ENCODE measurements around the gene CNOT9. TPM values are rescaled to one million over a fixed set of nuclear protein-coding genes. Genes with fewer than 3 reads are reported as not detected.

Gene CNOT9
- total and polyA plus RNA-seq, 4 donors: 18.0 to 39.9 (median 31.2) TPM

GRCh38 chr2:218569661-218570500 is 1.2 kb downstream of the CNOT9 start:
- Histone ChIP-seq H3K4me3 (peak overlapping the region; percentile 91), H3K9me3 (ENCODE audit: control insufficient read depth in 4 of 4, insufficient read depth in 3 of 4, low read length in 3 of 4) (no peaks in the 10 kb centered on the region), H3K27me3 (ENCODE audit: control insufficient read depth in 3 of 3, insufficient read depth in 3 of 3, low read length in 2 of 3) (no peaks in the 10 kb centered on the region), H3K9ac (ENCODE audit: insufficient read depth in 1 of 2, low read length in 2 of 2) (peak overlapping the region; percentile 87 to 98), H3K27ac (ENCODE audit: low read depth in 1 of 2, low read length in 1 of 2) (peak overlapping the region; percentile 80 to 90), H3K4me1 (ENCODE audit: control insufficient read depth in 5 of 5, insufficient read depth in 5 of 5, low read length in 5 of 5) (peaks cover 3 to 39% (median 19%) of the 10 kb centered on the region in 5 donors), H3K36me3 (ENCODE audit: control insufficient read depth in 4 of 4, insufficient read depth in 4 of 4, low read length in 4 of 4) (peaks cover 0 to 10% (median 7%) of the 10 kb centered on the region in 4 donors)
- no peak for TF ChIP-seq CTCF (IDR thresholded peaks at IDR 0.05; ENCODE audit: control extremely low read depth, extremely low read depth)
- peak; percentile 17 to 49 (median 30) for DNase-seq
- no peak for ATAC-seq (ENCODE audit: insufficient read depth, low FRiP score)
- WGBS, 2 donors: 7% methylated on average over 10 of the region's 10 CpGs

GRCh38 chr2:218570850-218571249 is 2.2 kb downstream of the CNOT9 start:
- DNase-seq (peak in 1 of 3 donors; percentile 5), ATAC-seq (ENCODE audit: insufficient read depth, low FRiP score) (no peak)
- Histone ChIP-seq H3K36me3 (ENCODE audit: control insufficient read depth in 4 of 4, insufficient read depth in 4 of 4, low read length in 4 of 4) (peaks cover 0 to 10% (median 7%) of the 10 kb centered on the region in 4 donors), H3K4me1 (ENCODE audit: control insufficient read depth in 5 of 5, insufficient read depth in 5 of 5, low read length in 5 of 5) (peaks cover 3 to 39% (median 19%) of the 10 kb centered on the region in 5 donors), H3K27ac (ENCODE audit: low read depth in 1 of 2, low read length in 1 of 2) (peak overlapping the region in 1 of 2 donors; percentile 90), H3K9ac (ENCODE audit: insufficient read depth in 1 of 2, low read length in 2 of 2) (peak overlapping the region in 1 of 2 donors; percentile 98), H3K27me3 (ENCODE audit: control insufficient read depth in 3 of 3, insufficient read depth in 3 of 3, low read length in 2 of 3) (no peaks in the 10 kb centered on the region), H3K4me3 (no peak overlapping the region), H3K9me3 (ENCODE audit: control insufficient read depth in 4 of 4, insufficient read depth in 3 of 4, low read length in 3 of 4) (no peaks in the 10 kb centered on the region)
- WGBS, 2 donors: 22 to 34% methylated on average over 6 of the region's 6 CpGs
- TF ChIP-seq CTCF (IDR thresholded peaks at IDR 0.05; ENCODE audit: control extremely low read depth, extremely low read depth): no peak

GRCh38 chr2:218576854-218577253 is 8.2 kb downstream of the CNOT9 start:
- Histone ChIP-seq H3K36me3 (ENCODE audit: control insufficient read depth in 4 of 4, insufficient read depth in 4 of 4, low read length in 4 of 4) (peaks cover 5 to 15% (median 13%) of the 10 kb centered on the region in 4 donors), H3K27me3 (ENCODE audit: control insufficient read depth in 3 of 3, insufficient read depth in 3 of 3, low read length in 2 of 3) (no peaks in the 10 kb centered on the region), H3K4me3 (no peak overlapping the region), H3K9me3 (ENCODE audit: control insufficient read depth in 4 of 4, insufficient read depth in 3 of 4, low read length in 3 of 4) (no peaks in the 10 kb centered on the region), H3K4me1 (ENCODE audit: control insufficient read depth in 5 of 5, insufficient read depth in 5 of 5, low read length in 5 of 5) (peaks cover 0 to 19% (median 0%) of the 10 kb centered on the region in 5 donors), H3K27ac (ENCODE audit: low read depth in 1 of 2, low read length in 1 of 2) (no peak overlapping the region), H3K9ac (ENCODE audit: insufficient read depth in 1 of 2, low read length in 2 of 2) (no peak overlapping the region)
- no peak for DNase-seq
- no peak for TF ChIP-seq CTCF (IDR thresholded peaks at IDR 0.05; ENCODE audit: control extremely low read depth, extremely low read depth)
- WGBS, 2 donors: 96 to 99% methylated on average over 4 of the region's 4 CpGs
- no peak for ATAC-seq (ENCODE audit: insufficient read depth, low FRiP score)
